Keratinocyte (primary cell): Measurements from ENCODE around the gene RASIP1. TPM values are rescaled to one million over a fixed set of nuclear protein-coding genes. Genes with fewer than 3 reads are reported as not detected.

Experiments used
- DNase-seq: peaks from one replicate; pipeline ENCODE4 v3.0.0-alpha.2; 2011; ENCODE audit warnings: low read depth, missing footprints, low spot score
- FAIRE-seq: peaks from 2 replicates; lab custom pipeline; 2011; peaks lifted over from hg19 to GRCh38; lab: Jason Lieb, UNC
- H2AFZ ChIP-seq: 2 replicates; pipeline ENCODE4 v1.6.0; 2012; ENCODE audit warnings: low read length, control low read depth, inconsistent platforms; ENCODE audit not compliant: control insufficient read depth
- H3K27ac ChIP-seq: 2 replicates; pipeline ENCODE4 v1.5.1; 2011; ENCODE audit warnings: low read length; ENCODE audit not compliant: control insufficient read depth, insufficient read depth
- H3K27me3 ChIP-seq: 3 replicates; pipeline ENCODE4 v1.6.0; 2011; ENCODE audit warnings: low read length; ENCODE audit not compliant: control insufficient read depth, insufficient read depth; ENCODE audit errors: extremely low read depth
- H3K36me3 ChIP-seq, 2 experiments: 2 replicates in 1 of 2; 3 replicates in 1 of 2; pipeline ENCODE4 v1.5.1; 2011; ENCODE audit warnings: low read length in 2 of 2, mild to moderate bottlenecking in 1 of 2; ENCODE audit not compliant: control insufficient read depth in 2 of 2, insufficient read depth in 2 of 2; ENCODE audit errors: extremely low read depth in 1 of 2
- H3K4me1 ChIP-seq: 3 replicates; pipeline ENCODE4 v1.5.1; 2011; ENCODE audit warnings: low read length; ENCODE audit not compliant: control insufficient read depth, insufficient read depth; ENCODE audit errors: extremely low read depth
- H3K4me2 ChIP-seq: 3 replicates; pipeline ENCODE4 v1.6.0; 2011; ENCODE audit warnings: low read depth, low read length; ENCODE audit not compliant: control insufficient read depth, insufficient read depth; ENCODE audit errors: extremely low read depth
- H3K4me3 ChIP-seq, 3 experiments: fragments of 200-600 bp in 1 of 3; sonication (generic) in 1 of 3; 2 replicates in 2 of 3; 3 replicates in 1 of 3; pipeline ENCODE4 v1.5.1; 2011 to 2016; ENCODE audit warnings: low read length in 3 of 3, mild to moderate bottlenecking in 3 of 3, control low read depth in 2 of 3, inconsistent platforms in 1 of 3, low read depth in 1 of 3, mixed read lengths in 1 of 3, mixed run types in 1 of 3, moderate library complexity in 1 of 3; ENCODE audit not compliant: control insufficient read depth in 2 of 3, insufficient read depth in 2 of 3; ENCODE audit errors: extremely low read depth in 1 of 3
- H3K79me2 ChIP-seq: 2 replicates; pipeline ENCODE4 v1.6.0; 2012; ENCODE audit warnings: low read length; ENCODE audit not compliant: control insufficient read depth, insufficient read depth
- H3K9ac ChIP-seq: 3 replicates; pipeline ENCODE4 v1.6.0; 2011; ENCODE audit warnings: low read length; ENCODE audit not compliant: control insufficient read depth, insufficient read depth; ENCODE audit errors: extremely low read depth
- H3K9me1 ChIP-seq: 3 replicates; pipeline ENCODE4 v1.6.0; 2011; ENCODE audit warnings: low read length; ENCODE audit not compliant: control insufficient read depth, insufficient read depth; ENCODE audit errors: extremely low read depth
- H3K9me3 ChIP-seq: 2 replicates; pipeline ENCODE4 v1.5.1; 2012; ENCODE audit warnings: low read depth, low read length; ENCODE audit not compliant: control insufficient read depth
- H4K20me1 ChIP-seq: 3 replicates; pipeline ENCODE4 v1.6.0; 2011; ENCODE audit warnings: low read length; ENCODE audit not compliant: control insufficient read depth, insufficient read depth; ENCODE audit errors: extremely low read depth
- CTCF ChIP-seq, 3 experiments: IDR thresholded peaks in 1 of 3; conservative IDR thresholded peaks in 1 of 3; optimal IDR thresholded peaks in 1 of 3; 2 replicates in 2 of 3; 3 replicates in 1 of 3; pipeline versions ENCODE3 to v1.5.1; 2011; ENCODE audit warnings: low read length in 3 of 3, mild to moderate bottlenecking in 3 of 3, moderate library complexity in 2 of 3, control low read depth in 1 of 3, inconsistent platforms in 1 of 3; ENCODE audit not compliant: insufficient read depth in 2 of 3; ENCODE audit errors: extremely low read depth in 1 of 3
- EZH2 ChIP-seq: IDR thresholded peaks from one replicate; pipeline ENCODE4 v1.6.1; 2012; ENCODE audit warnings: inconsistent platforms, mild to moderate bottlenecking, low read length, moderate library complexity
- dilution Hi-C: fragments of 300-500 bp; cut with MboI; formaldehyde crosslinking; loops from one replicate; pipeline ENCODE4 v1.7.0; 2020; ENCODE audit warnings: low sequenced_read_pairs; ENCODE audit not compliant: extremely low pct_ligation_motif_present
- polyA plus RNA-seq, 5 experiments: library from polyadenylated mRNA; depleted of rRNA in 3 of 5; stranded (reverse) in 3 of 5; stranded (forward) in 1 of 5; unstranded in 1 of 5; fragments of >200 nt; gene quantifications; 1 replicate in 1 of 5; 2 replicates in 3 of 5; 3 replicates in 1 of 5; pipeline versions ENCODE4 v1.2.1 to v1.2.3, GENCODE V29; 2011 to 2012; ENCODE audit warnings: missing spikeins in 2 of 5, low read depth in 1 of 5, low replicate concordance in 1 of 5

RASIP1 gene
- polyA plus RNA-seq, 1 donor (not counting 4 experiments of a cell fraction or from before 2014, with no cell fraction given) = 2.3 TPM

GRCh38 chr19:48676887-48677286 lies 63.5 kb downstream of the RASIP1 start:
- FAIRE-seq (no peak), DNase-seq (no peak)
- TF ChIP-seq EZH2 = no peak
- no peak for TF ChIP-seq CTCF (optimal IDR thresholded peaks at IDR 0.05 in 1 of 3, IDR thresholded peaks at IDR 0.05 in 1 of 3, conservative IDR thresholded peaks at IDR 0.05 in 1 of 3; ENCODE audit: extremely low read depth in 1 of 3, insufficient read depth in 2 of 3, low read length in 3 of 3)
- Histone ChIP-seq H3K4me2 (no peak overlapping the region), H3K4me1 (no peaks in the 10 kb centered on the region), H3K9me3 (no peaks in the 10 kb centered on the region), H3K9ac (no peak overlapping the region), H3K9me1 (no peaks in the 10 kb centered on the region), H3K4me3 (no peak overlapping the region), H3K27me3 (no peaks in the 10 kb centered on the region), H3K79me2 (no peaks in the 10 kb centered on the region), H4K20me1 (no peaks in the 10 kb centered on the region), H3K27ac (no peak overlapping the region), H2AFZ (no peak overlapping the region), H3K36me3 (no peaks in the 10 kb centered on the region)
- dilution Hi-C loops = no loop called here

- Histone ChIP-seq H3K9me3 (no peaks in the 10 kb centered on the region), H2AFZ (no peak overlapping the region), H3K4me3 (no peak overlapping the region), H3K9ac (no peak overlapping the region), H3K9me1 (no peaks in the 10 kb centered on the region), H3K4me1 (no peaks in the 10 kb centered on the region), H3K27ac (no peak overlapping the region), H3K4me2 (no peak overlapping the region), H3K36me3 (no peaks in the 10 kb centered on the region), H3K79me2 (no peaks in the 10 kb centered on the region), H4K20me1 (no peaks in the 10 kb centered on the region), H3K27me3 (no peaks in the 10 kb centered on the region)
- DNase-seq (no peak), FAIRE-seq (no peak)
- TF ChIP-seq CTCF (optimal IDR thresholded peaks at IDR 0.05 in 1 of 3, IDR thresholded peaks at IDR 0.05 in 1 of 3, conservative IDR thresholded peaks at IDR 0.05 in 1 of 3; ENCODE audit: extremely low read depth in 1 of 3, insufficient read depth in 2 of 3, low read length in 3 of 3) = no peak
- TF ChIP-seq EZH2 = no peak
- dilution Hi-C loops = no loop called here
Observed at GRCh38 chr19:48676487-48676886, 63.9 kb downstream of the RASIP1 start.
